SK-N-SH treated with all-trans-retinoic acid at 6 μM for 48 hours (cell line): ENCODE measurements around the gene SPATA18.

ENCODE experiments used
- CREB5 ChIP-seq: fragments of 250-450 bp; sonication (Bioruptor Pico); IDR thresholded peaks from 2 replicates; pipeline ENCODE4 v1.5.1; 2020; ENCODE audit warnings: low read depth, mild to moderate bottlenecking, moderate library complexity
- CSRNP3 ChIP-seq: fragments of 250-450 bp; sonication (Bioruptor Pico); IDR thresholded peaks from 2 replicates; pipeline ENCODE4 v1.5.1; 2021; ENCODE audit warnings: mild to moderate bottlenecking, moderate library complexity
- PPARA ChIP-seq: fragments of 250-450 bp; sonication (Bioruptor Pico); IDR thresholded peaks from 2 replicates; pipeline ENCODE4 v1.5.0; 2020; ENCODE audit warnings: mild to moderate bottlenecking, borderline replicate concordance
- RARB ChIP-seq: fragments of 250-450 bp; sonication (Bioruptor Pico); IDR thresholded peaks from 2 replicates; pipeline ENCODE4 v1.8.0; 2021; ENCODE audit warnings: mild to moderate bottlenecking, moderate library complexity
- SNAI2 ChIP-seq: fragments of 250-450 bp; sonication (Bioruptor Pico); IDR thresholded peaks from 2 replicates; pipeline ENCODE4 v1.5.0; 2020; ENCODE audit warnings: mild to moderate bottlenecking, moderate library complexity
- TSHZ2 ChIP-seq: fragments of 250-450 bp; sonication (Bioruptor Pico); IDR thresholded peaks from 2 replicates; pipeline ENCODE4 v1.5.0; 2020; ENCODE audit warnings: mild to moderate bottlenecking, moderate library complexity
- ZC3H10 ChIP-seq: fragments of 250-450 bp; sonication (Bioruptor Pico); IDR thresholded peaks from 2 replicates; pipeline ENCODE4 v1.5.1; 2021; ENCODE audit warnings: mild to moderate bottlenecking, moderate library complexity
- ZFP30 ChIP-seq: fragments of 450-650 bp; formaldehyde crosslinking; IDR thresholded peaks from 2 replicates; pipeline ENCODE4 v1.5.0; 2022; ENCODE audit warnings: mild to moderate bottlenecking, moderate library complexity

- TF ChIP-seq CSRNP3, result no peak
- TF ChIP-seq ZFP30 (CRISPR knock-in tag), result no peak
- TF ChIP-seq RARB, result no peak
- TF ChIP-seq CREB5 (CRISPR knock-in tag), result no peak
- no peak for TF ChIP-seq SNAI2 (CRISPR knock-in tag)
- TF ChIP-seq TSHZ2 (CRISPR knock-in tag), result no peak
- no peak for TF ChIP-seq PPARA (CRISPR knock-in tag)
- TF ChIP-seq ZC3H10, result no peak
These were observed 56.6 kb downstream of the SPATA18 start for GRCh38 chr4:52107745-52108144.
